Central memory CD4-positive, alpha-beta T cell (primary cell): ENCODE measurements around the gene ITGA11.

Experiments used
- DNase-seq: peaks from one replicate; pipeline ENCODE4 v3.0.0; 2022

Gene ITGA11

DNA sequence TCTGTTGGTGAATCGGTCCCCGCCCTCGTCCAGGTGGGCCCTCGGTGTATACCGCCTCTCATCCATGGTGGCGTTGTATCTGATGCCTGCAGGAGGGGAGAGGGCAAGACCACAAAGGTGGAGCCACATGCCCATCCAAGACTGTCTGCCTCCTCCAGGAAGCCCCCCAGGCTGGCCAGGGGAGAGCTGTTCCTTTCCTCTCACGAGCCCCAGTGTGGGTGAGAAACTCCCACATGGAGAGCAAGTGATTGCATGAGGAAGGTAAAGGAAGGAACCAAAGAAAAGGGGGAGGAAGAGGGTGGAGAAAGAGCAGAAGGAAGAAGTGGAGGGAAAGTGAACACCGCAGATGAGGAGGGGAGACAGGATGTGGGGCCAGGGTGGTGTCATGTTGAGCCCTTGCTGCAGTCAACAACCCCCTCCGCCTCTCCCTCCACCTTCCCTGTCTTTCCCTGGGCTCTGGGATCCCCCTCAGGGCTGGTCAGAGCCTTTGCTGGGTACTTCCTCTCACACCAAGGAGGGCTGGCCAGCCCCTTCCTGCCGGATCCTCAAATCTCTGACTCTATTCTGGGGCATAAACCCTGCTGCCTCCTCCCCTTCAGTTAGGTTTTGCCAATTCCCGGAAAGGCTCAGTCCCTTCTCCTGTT is 105.1 kb downstream of the ITGA11 start:
- DNase-seq = no peak

DNA sequence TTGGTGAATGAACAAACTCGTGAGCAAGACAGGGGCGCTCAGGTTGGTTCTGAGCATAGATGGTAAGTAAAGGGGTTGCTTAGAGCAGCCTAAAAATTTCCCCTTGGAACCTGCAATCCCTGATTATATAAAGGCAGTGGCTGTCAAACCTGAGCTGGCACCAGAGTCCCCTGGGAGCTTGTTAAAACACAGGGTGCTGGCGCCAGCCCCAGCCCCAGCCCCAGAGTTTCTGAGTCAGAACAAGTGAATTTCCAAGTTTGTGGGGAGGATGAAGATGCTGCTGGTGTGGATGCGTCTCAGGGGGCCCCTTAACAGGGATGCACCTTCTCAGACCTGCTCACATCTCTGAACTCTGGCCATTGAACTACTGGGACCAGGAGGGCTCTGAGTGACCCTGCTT is 106.2 kb downstream of the ITGA11 start:
- no peak for DNase-seq

DNA sequence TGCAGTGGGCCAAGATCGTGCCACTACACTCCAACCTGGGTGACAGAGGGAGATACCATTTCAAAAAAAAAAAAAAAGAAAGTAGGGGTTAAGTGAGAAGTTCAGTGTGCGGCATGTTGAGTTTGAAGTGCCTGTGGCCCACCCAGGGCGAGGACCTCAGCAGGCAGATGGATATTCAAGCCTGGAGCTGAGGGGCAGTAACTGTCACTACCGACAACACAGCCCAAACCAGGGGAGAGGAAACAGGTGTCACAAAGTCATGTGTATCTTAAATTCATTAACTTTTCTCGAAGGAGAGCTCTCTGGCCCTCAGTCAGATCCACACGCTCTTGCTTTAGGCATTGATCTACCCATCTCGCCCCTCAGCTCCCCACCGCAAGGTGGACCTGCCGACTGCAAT is 109.2 kb downstream of the ITGA11 start:
- no peak for DNase-seq

DNA sequence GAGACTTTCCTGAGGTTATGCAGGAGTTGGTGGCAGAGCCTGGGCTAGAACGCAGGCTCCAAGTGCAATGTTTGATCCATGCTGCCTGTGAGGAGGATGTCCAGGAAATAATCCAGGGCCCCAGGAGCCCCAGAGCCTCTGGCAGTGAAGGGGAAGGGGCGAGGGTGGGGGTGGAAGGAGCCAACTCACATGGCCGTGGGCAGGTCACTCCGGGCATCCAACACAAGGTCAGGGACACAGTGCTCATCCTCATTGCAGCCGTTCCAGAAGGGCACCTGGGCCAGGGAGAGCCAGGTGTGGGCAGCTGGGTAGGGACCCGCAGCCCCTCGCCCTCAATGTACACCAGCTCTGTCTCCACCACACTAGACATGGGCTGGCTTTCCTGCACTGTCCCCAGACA is 110.7 kb downstream of the ITGA11 start:
- DNase-seq = no peak

DNA sequence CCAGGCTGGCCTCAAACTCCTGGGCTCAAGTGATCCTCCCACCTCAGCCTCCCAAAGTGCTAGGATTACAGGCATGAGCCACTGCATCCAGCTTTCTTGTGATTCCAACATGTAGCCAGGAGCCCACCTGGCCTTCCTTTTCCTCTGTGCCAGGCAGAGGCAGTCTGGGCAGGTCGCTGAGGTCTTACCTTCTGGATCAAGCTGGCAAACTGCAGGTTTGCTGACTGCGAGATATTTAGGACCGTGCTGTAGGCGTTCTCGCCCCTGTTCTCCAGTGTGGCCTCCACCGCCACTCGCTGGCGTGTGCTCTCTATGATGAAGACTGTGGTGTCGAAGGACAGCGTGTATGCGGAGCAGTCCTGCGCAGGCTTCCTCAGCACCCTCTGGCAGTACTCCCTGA is 112.0 kb downstream of the ITGA11 start:
- no peak for DNase-seq

DNA sequence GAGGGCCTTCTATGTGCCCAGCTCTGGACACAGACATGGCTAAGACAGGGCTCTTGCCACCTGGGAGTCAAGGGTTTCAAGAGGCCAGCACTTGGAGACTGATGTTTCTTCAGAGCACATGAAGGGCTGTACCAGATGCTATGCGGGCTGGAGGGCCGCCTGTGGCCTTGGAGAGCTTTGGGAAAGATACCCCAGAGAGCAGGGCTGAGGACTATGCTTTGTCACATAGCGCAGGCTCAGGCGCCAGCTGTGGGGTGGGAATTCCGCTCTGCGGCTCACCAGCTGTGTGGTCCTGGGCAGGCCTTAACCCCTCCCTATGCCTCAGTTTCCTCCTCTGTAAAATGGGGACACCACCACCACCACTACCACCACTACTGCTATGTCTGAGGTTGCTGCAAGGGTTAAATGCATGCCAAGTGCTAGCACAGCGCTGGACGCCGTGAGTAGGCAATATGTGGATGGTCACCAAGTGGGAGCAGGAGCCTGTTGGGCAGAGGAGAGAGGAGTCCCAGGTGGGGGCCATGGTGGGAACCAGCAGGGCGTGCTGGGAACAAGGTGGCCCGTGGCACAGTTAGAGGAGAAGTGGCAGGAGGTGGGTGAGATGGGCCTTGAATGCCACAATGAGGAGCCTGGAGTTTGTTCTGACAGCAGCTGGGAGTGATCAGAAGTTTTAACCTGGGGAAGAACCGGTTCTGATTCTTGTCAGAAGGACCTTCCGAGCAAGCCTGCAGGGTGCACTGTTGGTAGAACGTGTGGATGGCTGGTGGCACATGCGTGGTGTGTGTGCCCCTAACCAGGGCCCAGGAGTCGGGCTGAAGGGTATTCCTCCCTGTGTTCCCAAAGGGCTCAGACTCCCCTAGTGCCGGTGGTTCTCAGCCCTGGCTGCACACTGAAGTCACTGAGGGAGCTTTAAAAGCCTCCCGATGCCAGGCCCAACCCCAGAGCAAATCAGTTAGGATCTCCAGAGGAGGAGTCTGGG is 112.7 kb downstream of the ITGA11 start:
- no peak for DNase-seq

DNA sequence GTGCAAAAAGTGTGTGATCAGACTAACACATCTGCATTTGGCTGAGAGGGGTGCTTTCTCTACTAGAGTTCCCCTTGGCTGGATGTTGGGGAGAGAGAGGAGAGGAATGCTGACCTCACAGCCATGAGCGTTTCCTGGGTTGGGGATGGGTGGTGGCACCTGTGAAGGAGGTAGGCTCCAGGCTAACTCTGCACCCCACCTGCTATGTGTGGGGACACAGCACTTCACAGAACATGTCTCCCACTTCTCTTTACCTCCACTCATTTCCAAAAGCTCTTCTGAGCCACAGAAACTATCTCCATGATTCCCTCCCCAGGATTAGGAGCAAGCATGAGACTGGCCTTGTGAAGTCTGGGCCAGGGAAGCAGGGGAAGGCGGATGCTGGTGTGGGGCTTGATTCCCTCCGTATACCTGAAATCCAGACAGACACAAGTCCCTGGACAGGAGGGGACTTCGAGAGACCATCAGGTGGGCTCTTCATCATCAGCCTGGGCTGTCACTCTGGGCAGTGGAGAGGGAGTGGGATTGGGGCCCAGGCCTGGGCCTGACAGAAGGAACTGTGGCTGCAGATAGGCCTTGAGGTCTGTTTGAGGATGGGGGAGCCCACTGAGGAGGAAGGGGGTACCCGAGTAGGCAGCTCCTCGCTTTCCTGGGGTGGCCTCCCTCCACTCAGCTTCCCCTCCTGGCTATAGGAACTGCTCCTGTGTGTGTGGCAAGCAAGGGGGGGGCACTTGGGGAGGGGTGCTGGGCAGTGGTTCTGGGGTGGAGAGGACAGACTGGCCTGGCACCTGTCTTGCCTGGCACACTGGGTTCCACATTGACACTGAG is 113.7 kb downstream of the ITGA11 start:
- no peak for DNase-seq

DNA sequence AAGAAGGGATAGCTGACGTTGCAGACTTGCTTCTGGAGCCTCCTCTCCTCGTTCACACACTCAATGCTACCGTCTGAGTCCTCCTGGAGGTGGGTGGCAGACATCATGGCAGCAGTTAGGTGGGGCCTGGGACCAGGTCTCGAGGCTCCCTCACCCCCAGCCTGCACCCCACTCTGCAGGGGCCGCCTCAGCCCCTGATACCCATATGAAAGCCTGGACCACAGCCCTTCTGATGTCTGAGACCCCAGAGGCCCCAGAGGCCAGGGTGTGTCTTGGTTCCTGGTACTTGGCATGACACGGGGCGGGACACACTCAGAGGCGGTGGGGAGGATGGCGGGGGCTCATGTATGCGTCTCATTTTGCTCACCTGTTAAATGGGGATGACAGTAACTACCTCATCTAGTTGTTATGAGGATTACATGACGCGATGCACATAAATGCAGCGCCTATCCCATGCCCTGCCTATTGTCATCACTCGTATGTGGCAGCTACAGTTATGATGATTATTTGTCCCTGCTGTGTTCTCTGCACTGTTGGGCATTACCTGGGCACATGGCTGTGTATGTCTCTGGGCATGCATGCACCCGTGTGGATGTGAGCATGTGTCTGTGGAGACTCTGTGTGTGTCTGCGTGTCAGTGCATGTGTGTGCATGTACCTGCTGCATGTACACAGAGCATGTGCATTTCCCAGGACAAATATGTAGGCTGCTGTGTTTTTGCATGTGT is 114.5 kb downstream of the ITGA11 start:
- DNase-seq = no peak

DNA sequence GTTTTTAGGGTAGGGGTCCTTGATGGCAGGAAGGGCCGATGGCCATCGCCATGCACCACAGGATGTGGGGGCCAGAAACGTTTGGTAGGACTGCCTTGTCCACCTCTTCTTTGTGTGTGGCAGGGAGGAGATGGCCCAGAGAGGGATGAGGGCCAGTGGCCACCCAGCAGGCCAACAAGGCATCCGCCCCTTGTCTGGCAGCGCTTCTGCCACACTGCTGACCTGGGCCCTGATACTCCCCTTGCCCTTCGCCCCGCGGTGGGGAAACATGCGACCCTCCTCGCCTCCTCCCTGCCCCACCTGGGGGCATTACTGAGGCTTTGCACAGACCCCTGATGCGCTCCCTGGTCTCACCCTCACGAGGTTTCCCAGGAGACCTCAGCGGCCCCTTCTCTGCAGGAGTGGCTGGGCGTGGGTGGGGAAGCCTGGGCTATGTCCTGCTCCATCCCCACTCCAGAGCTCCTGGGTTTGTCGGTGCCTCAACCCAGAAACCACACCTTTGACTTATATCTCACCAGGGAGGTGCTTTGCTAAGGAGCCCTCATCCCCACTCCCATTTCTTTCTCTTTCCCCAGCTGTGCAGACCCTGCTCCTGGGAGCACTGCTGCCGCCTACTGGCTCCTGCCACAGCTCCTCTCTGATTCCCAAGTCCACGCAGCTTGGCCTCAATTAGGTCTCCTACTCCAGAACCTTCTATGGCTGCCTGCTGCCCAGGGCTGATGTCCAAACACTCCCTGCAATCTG is 115.7 kb downstream of the ITGA11 start:
- DNase-seq = no peak

DNA sequence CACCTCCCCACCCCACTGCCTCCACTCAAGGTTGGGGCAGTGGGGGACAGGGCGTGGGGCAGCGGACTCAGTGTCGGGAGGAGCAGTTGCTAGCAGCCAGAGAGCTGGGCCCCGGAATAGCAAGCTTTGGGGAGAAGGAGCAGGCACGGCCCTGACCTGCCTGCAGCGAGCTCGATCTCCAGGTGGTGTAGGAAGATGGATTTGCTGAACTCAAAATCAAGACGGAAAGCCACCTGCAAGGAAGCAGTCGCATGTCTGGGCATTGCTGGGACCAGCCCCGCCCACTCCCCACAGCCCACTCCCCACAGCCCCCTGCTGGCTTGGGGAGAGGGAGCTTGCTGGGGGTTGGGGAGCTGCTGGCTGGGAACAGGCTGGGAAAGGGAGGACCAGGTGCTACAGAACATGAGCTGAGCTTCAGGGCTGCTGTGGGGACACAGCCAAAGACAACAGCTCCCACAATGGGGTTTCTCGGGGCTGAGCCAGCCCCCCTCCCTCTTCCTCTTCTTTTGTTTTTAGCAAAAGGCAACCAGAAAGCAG is 116.4 kb downstream of the ITGA11 start:
- no peak for DNase-seq

DNA sequence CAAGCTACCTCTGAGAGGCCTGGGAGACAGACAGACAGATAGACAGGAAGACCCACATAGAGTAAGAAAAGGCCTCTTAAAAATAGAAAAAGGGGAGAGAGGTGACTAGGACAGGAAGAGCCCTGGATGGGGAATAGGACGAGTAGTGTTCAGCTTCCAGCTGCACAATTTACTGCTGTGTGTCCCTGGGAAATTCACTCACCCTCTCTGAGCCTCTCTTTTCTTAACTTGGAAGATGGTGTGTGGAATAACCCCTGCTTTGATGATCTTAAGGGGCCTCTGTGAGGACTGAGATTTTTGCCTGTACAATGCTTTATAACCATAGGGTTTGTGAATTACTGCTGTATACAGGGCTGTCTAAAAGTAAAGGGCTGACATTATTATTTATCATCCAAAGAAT is 116.9 kb downstream of the ITGA11 start:
- DNase-seq = no peak

DNA sequence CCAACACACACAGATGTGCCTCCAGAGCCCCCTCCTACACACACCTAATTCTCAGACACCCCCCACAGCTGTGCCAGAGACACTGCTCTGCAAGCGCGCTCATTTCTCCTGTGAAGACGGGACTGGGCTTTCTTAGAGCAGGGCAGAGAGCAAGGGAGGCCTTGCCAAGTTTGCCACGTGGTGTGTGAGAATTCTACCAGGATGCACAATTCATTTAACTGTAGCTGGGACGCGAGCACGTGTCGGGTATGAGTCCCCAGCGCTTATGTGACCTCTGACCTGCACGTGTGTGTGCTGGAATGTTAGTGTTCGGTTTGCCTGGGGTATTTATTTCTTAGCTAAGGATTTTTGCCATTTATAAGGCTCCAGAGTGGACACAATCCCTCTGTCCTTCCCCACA is 117.4 kb downstream of the ITGA11 start:
- no peak for DNase-seq

DNA sequence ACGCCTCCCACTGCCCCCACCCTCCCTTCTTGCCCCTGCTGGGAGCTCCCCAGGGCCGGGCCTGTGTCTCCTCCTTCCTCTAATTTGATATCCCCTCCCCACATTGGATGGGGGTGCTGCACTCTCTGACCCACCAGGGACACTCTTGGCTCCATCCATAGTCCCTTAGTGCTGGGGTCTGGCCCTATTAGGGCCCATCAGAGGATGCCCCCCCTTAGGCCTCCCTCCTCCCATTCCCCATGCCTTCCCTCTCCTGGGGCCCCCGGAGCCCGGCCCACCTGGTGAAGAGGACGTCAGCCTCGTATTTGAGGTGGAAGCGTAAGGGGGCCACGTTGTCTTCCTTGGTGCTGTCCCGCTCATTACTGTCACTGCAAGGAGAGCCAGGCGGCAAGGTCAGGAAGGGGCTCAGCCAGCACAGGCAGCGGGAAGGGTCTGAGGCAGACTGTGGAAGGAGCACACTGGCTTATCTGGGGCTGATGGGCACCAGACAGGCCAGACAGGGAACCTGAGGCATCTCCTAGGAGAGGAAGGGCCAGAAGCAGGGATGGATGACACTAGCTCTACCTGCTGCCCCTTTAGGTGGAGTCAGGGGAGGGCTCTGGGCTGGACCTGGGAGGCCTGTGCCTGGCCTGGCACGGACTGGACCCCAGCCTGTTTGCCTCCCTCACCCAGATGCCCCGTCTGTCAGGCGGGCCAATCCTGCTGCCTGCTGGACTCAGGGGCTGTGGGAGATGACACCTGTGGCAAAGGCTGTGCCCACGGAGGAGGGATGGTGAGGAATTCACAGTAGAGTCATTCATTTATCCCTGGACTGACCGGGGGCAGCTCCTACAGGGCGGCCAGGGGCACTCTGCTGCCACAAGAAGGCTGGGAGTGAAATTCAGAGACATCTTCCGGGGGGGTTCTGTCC is 118.2 kb downstream of the ITGA11 start:
- DNase-seq = no peak

DNA sequence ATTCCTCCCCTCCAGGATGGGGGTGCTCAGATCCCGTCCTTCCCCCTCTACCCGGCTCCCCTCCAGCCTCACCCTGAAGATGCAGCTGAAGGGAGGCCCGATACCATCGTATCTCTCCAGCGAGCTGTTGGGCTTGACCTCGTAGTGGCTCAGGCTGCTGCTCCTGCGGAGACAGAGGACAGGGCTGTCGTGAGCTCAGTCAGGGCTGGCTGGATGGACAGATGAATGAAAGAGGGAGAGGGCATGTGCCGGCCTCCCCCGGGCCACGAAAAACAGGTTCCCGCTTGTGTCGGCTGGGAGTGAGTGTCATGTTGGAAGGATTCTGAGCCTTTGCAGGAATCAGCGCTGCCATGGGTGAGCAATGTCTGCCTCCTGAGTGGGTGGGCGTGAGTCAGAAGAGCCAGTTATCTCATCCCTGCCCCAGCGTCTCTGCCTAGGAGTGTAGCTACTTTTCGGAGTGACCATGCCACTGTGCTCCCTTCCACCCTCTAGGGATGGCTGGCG is 119.2 kb downstream of the ITGA11 start:
- no peak for DNase-seq

DNA sequence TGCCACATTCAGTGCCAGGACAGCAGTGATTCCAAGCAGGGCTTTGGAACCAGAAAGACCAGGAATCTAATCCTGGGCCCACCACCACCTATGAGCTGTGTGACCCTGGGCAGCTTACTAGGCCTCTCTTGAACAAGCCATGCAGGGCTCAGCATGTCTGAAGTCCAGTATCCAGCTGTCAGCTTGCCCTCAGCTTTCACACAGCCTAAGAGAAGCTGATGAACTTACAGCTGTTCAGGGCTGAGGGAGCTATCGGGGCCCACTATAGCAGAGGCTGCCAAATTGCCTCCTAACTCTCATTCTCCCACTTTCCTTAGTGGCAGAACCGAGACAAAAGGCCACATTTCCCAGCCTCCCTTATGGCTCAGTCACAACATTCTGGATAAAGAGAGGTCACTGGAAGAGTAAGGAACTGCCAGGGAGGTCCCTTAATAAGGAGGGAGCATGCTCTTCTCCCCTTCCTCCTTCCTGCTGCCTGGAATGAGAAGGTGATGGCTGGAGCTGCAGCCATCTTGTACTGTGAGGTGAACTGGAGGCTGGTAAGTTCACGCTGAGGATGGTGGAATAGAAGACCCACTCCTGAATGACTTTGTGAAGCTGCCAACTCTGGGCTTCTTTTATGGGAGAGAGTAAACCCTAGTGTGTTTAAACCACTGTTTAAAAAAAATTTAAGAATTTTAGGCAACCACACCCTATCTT is 120.0 kb downstream of the ITGA11 start:
- no peak for DNase-seq

DNA sequence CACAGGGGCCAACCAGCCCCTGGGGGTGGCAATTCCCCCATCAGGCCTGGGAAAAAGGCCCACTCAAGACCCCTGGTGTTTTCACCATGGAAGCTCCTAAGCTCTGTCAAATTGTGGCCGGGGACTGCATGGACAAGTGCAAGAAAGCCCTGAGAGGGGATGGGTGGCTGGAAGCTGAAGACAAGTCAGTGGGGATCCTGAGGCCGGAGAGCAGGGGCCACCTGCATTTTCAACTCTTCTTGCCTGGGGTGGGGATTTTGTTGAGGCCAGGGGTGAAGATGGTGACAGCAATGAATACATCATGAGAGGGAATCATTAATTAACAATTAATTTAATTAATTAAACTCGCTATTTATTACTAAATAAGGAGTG is 120.5 kb downstream of the ITGA11 start:
- DNase-seq = no peak

DNA sequence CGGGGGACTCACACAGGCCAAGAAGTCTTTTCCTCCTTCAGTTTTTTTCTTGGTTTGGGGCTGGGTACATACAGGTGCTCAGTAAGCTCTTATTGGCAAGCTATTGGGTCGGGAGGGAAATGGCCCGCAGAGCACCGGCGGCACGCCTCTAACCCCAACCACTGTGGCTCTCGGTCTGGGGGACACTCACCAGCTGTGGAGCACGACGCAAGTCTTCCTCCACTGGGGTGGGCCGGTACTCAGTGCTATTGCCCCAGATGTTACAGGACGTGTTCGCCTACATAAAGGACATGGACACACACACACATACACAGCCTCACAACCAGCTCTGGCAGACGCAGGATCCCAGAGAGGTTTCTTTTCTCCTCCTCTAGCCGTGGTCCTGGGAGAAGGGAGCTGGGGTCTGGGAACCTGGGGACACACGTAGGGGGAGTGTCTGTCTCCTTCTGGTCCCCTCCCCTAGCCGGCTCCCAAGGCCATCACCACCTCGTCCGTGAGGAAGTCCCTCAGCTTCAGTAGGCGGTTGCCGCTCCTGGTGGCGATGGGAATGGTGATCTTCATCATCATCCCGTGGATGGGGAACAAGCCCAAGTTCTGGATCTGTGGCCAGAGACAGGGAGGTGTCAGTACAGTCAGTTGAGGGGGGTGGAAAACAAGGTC is 121.0 kb downstream of the ITGA11 start:
- no peak for DNase-seq

DNA sequence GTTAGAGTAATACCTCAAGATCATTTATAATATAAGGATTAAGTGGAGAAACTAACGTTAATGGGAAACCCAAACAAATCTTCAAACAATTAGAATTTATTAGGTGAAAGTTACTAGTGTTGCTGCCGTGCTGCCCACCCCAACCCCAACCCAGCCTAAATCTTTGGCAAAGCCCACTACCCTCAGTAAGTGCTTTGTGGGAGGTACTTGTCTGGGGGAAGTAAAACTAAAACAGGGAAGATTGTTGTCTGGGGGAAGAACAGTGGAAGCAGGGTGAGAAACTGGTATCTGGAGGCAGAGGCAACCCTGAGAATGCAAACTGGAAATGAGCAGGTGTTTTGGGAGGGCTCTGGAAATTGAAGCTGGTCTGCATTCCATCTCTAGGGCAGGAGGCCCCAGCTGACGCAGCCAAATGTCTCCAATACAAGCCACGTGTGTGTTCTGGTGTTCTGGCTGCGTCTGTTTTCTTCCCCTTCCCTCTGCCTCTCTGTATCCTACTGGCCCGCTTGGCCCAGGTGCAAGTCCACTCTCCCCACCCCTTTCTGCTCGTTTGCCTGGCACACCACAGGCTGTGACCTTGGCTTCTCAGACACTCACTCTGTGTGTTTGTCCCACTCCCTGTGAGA is 121.7 kb downstream of the ITGA11 start:
- no peak for DNase-seq

DNA sequence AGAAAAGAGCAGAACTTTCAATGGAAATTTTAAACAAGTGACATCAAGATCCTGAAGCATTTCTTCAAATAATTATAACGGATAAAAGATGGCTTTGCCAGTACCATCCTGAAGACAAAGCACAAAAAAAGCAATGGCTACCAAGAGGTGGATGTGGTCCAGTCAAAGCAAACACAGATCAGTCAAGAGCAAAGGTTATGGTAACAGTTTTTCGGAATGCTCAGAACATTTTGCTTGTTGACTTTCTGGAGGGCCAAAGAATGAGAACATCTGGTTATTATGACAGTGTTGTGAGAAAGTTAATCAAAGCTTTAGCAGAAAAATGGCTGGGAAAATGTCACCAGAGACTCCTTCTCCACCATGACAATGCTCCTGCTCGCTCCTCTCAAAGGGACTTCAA is 122.9 kb downstream of the ITGA11 start:
- no peak for DNase-seq
